Measurements from ENCODE around the gene IL20.
A peak's percentile ranks its signal among the peaks of the same experiment; 100 is the strongest.

Gene IL20

GRCh38 chr1:206823727-206824126 lies 41.7 kb upstream of the IL20 start:
- no peaks in the 10 kb centered on the region for H3K79me2 ChIP-seq (ENCODE audit: low read length)
- H4K20me1 ChIP-seq (ENCODE audit: insufficient read depth, low read length), result no peaks in the 10 kb centered on the region
- no peaks in the 10 kb centered on the region for H3K36me3 ChIP-seq (replicated peaks; ENCODE audit: insufficient read depth, low read length)
- H3F3A ChIP-seq (ENCODE audit: insufficient read depth, low read length), result peaks cover 8% of the 10 kb centered on the region
- H3K4me3 ChIP-seq (ENCODE audit: low read length), result no peak overlapping the region
- H3K9ac ChIP-seq (ENCODE audit: low read length), result no peak overlapping the region
- TF ChIP-seq CTCF (IDR thresholded peaks at IDR 0.05; ENCODE audit: low read length), result no peak
- TF ChIP-seq EZH2phosphoT487 (IDR thresholded peaks at IDR 0.05; ENCODE audit: low read length), result no peak
- no peak for TF ChIP-seq EZH2 (optimal IDR thresholded peaks at IDR 0.05; ENCODE audit: low read depth, low read length)
- H3K4me2 ChIP-seq (ENCODE audit: low read depth, low read length), result peak overlapping the region; percentile 55
- peak overlapping the region; percentile 37; the same call in 1 of the 2 replicates for H3K27ac ChIP-seq (ENCODE audit: low read length)
- no peaks in the 10 kb centered on the region for H3K27me3 ChIP-seq (replicated peaks; ENCODE audit: insufficient read depth, low read length)
- no peak for DNase-seq
- peaks cover 42% of the 10 kb centered on the region for H3K4me1 ChIP-seq (ENCODE audit: low read length)
- H3K9me3 ChIP-seq (replicated peaks; ENCODE audit: insufficient read depth, low read length), result no peaks in the 10 kb centered on the region
- H3K9me2 ChIP-seq (replicated peaks; ENCODE audit: insufficient read depth, low read length), result no peaks in the 10 kb centered on the region
- peak overlapping the region; percentile 34 for H2AFZ ChIP-seq (ENCODE audit: low read length)

DNA sequence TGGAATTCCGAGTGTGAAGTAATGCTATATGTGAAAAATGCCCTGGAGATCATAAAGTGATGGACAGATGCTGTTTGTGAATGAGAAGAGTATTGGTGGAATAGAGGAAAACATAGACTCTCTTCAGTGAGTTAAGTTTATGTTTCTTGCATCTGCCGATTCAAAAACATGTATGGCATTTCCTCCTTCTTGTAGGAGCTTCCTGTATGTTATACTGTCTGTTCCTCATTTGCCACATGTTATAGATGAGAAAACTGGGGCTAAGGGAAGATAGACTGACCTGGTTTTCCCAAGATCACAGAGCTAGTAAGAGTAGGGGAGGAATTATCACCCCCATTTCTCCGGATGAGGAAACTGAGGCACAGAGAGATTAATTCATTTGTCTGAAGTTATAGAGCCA lies 41.1 kb upstream of the IL20 start:
- peak overlapping the region; percentile 37; the same call in 1 of the 2 replicates for H3K27ac ChIP-seq (ENCODE audit: low read length)
- H3K9me2 ChIP-seq (replicated peaks; ENCODE audit: insufficient read depth, low read length), result no peaks in the 10 kb centered on the region
- H3K4me1 ChIP-seq (ENCODE audit: low read length), result peaks cover 48% of the 10 kb centered on the region
- H3K4me3 ChIP-seq (ENCODE audit: low read length), result no peak overlapping the region
- peaks cover 14% of the 10 kb centered on the region for H3F3A ChIP-seq (ENCODE audit: insufficient read depth, low read length)
- H3K9ac ChIP-seq (ENCODE audit: low read length), result no peak overlapping the region
- H3K4me2 ChIP-seq (ENCODE audit: low read depth, low read length), result peak overlapping the region; percentile 55
- no peaks in the 10 kb centered on the region for H3K79me2 ChIP-seq (ENCODE audit: low read length)
- no peaks in the 10 kb centered on the region for H3K36me3 ChIP-seq (replicated peaks; ENCODE audit: insufficient read depth, low read length)
- H3K27me3 ChIP-seq (replicated peaks; ENCODE audit: insufficient read depth, low read length), result no peaks in the 10 kb centered on the region
- no peaks in the 10 kb centered on the region for H4K20me1 ChIP-seq (ENCODE audit: insufficient read depth, low read length)
- no peak for TF ChIP-seq CTCF (IDR thresholded peaks at IDR 0.05; ENCODE audit: low read length)
- TF ChIP-seq EZH2 (optimal IDR thresholded peaks at IDR 0.05; ENCODE audit: low read depth, low read length), result no peak
- peak overlapping the region; percentile 34 for H2AFZ ChIP-seq (ENCODE audit: low read length)
- peak; percentile 48 for DNase-seq
- H3K9me3 ChIP-seq (replicated peaks; ENCODE audit: insufficient read depth, low read length), result no peaks in the 10 kb centered on the region

- Histone ChIP-seq H3K9me2 (replicated peaks; ENCODE audit: insufficient read depth, low read length) (no peaks in the 10 kb centered on the region), H3K27ac (ENCODE audit: low read length) (no peak overlapping the region), H3F3A (ENCODE audit: insufficient read depth, low read length) (peaks cover 17% of the 10 kb centered on the region), H2AFZ (ENCODE audit: low read length) (no peak overlapping the region), H3K79me2 (ENCODE audit: low read length) (no peaks in the 10 kb centered on the region), H3K4me1 (ENCODE audit: low read length) (peaks cover 63% of the 10 kb centered on the region), H3K9me3 (replicated peaks; ENCODE audit: insufficient read depth, low read length) (no peaks in the 10 kb centered on the region), H4K20me1 (ENCODE audit: insufficient read depth, low read length) (no peaks in the 10 kb centered on the region), H3K9ac (ENCODE audit: low read length) (no peak overlapping the region), H3K4me3 (ENCODE audit: low read length) (no peak overlapping the region), H3K27me3 (replicated peaks; ENCODE audit: insufficient read depth, low read length) (no peaks in the 10 kb centered on the region), H3K36me3 (replicated peaks; ENCODE audit: insufficient read depth, low read length) (no peaks in the 10 kb centered on the region), H3K4me2 (ENCODE audit: low read depth, low read length) (no peak overlapping the region)
- no peak for DNase-seq
- TF ChIP-seq CTCF (IDR thresholded peaks at IDR 0.05; ENCODE audit: low read length) (no peak), EZH2phosphoT487 (IDR thresholded peaks at IDR 0.05; ENCODE audit: low read length) (no peak), EZH2 (optimal IDR thresholded peaks at IDR 0.05; ENCODE audit: low read depth, low read length) (no peak)
These were observed 39.0 kb upstream of the IL20 start for GRCh38 chr1:206826394-206826793.

Measured in MM.1S (cell line).